ENCODE measurements around the gene MYOZ1.

The MYOZ1 gene

DNA sequence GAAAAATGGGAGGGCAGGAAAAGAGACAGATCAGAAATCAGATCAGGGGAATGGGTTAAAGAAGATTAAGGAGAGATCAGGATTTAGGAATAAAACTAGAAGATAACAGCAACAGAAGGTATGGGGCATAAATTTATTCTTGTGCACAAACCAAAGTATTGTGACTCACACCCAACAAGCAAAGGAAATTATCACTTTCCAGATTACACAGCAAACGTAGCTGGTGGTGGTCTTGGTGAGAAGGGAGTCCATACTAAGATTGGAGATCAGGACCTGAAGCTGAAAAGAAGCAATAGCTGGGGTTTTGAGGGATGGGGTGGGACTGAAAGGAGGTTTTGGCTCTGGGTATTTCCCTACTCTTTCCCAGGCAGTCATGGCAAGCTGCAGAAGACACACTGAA lies 3.5 kb upstream of the MYOZ1 start:
- TF ChIP-seq GATA3 (IDR thresholded peaks at IDR 0.05; ENCODE audit: low read depth, low read length) (no peak), GATA2 (IDR thresholded peaks at IDR 0.05; ENCODE audit: low read depth, low read length) (no peak)

GRCh38 chr10:73644015-73644743 lies 2.9 kb upstream of the MYOZ1 start:
- TF ChIP-seq GATA3 (IDR thresholded peaks at IDR 0.05; ENCODE audit: low read depth, low read length): no peak
- TF ChIP-seq GATA2 (IDR thresholded peaks at IDR 0.05; ENCODE audit: low read depth, low read length): no peak

GRCh38 chr10:73643362-73643761 lies 2.1 kb upstream of the MYOZ1 start:
- TF ChIP-seq GATA3 (IDR thresholded peaks at IDR 0.05; ENCODE audit: low read depth, low read length): no peak
- no peak for TF ChIP-seq GATA2 (IDR thresholded peaks at IDR 0.05; ENCODE audit: low read depth, low read length)

DNA sequence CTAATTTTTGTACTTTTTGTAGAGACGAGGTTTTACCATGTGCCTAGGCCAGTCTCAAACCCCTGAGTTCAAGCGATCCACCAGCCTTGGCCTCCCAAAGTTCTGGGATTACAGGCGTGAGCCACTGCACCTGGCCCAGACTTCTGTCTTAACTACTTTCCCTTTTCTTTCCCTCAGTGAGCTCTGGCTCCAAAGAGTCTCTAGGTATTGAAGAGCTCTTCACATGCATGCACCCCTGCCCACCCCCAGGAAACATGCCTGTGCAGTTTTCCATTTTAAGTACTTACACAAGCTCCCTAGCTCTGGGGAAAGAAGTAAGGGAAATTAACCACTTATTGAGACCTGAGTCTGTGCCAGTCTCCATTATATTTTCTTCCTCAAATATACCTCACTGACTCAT lies 2.0 kb downstream of the MYOZ1 start:
- TF ChIP-seq GATA3 (IDR thresholded peaks at IDR 0.05; ENCODE audit: low read depth, low read length): no peak
- no peak for TF ChIP-seq GATA2 (IDR thresholded peaks at IDR 0.05; ENCODE audit: low read depth, low read length)

- TF ChIP-seq GATA2 (IDR thresholded peaks at IDR 0.05; ENCODE audit: low read depth, low read length): no peak
- TF ChIP-seq GATA3 (IDR thresholded peaks at IDR 0.05; ENCODE audit: low read depth, low read length): no peak
Measured at GRCh38 chr10:73635781-73636180, 5.5 kb downstream of the MYOZ1 start.

GRCh38 chr10:73634421-73634820 lies 6.9 kb downstream of the MYOZ1 start:
- no peak for TF ChIP-seq GATA3 (IDR thresholded peaks at IDR 0.05; ENCODE audit: low read depth, low read length)
- no peak for TF ChIP-seq GATA2 (IDR thresholded peaks at IDR 0.05; ENCODE audit: low read depth, low read length)

- TF ChIP-seq GATA2 (IDR thresholded peaks at IDR 0.05; ENCODE audit: low read depth, low read length): no peak
- TF ChIP-seq GATA3 (IDR thresholded peaks at IDR 0.05; ENCODE audit: low read depth, low read length): no peak
Measured at GRCh38 chr10:73629165-73629564, 12.1 kb downstream of the MYOZ1 start.

DNA sequence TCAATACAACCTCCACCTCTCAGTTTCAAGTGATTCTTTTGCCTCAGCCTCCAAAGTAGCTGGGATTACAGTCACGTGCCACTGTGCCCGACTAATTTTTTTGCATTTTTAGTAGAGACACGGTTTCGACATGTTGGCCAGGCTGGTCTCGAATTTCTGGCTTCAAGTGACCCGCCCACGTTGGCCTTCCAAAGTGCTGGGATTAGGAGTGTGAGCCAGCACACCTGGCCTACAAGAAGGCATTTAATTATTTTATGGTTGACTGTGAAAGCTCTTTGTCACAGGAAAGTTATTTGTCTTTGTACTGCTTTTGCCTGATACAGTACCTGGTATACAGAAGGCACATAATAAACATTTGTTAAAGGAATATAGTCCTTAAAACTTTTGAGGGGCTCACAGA lies 12.9 kb downstream of the MYOZ1 start:
- no peak for TF ChIP-seq GATA3 (IDR thresholded peaks at IDR 0.05; ENCODE audit: low read depth, low read length)
- no peak for TF ChIP-seq GATA2 (IDR thresholded peaks at IDR 0.05; ENCODE audit: low read depth, low read length)

GRCh38 chr10:73627300-73627699 lies 14.0 kb downstream of the MYOZ1 start:
- TF ChIP-seq GATA2 (IDR thresholded peaks at IDR 0.05; ENCODE audit: low read depth, low read length): no peak
- no peak for TF ChIP-seq GATA3 (IDR thresholded peaks at IDR 0.05; ENCODE audit: low read depth, low read length)

- TF ChIP-seq GATA2 (IDR thresholded peaks at IDR 0.05; ENCODE audit: low read depth, low read length): no peak
- TF ChIP-seq GATA3 (IDR thresholded peaks at IDR 0.05; ENCODE audit: low read depth, low read length): no peak
Measured at GRCh38 chr10:73625884-73626752, 15.2 kb downstream of the MYOZ1 start.

GRCh38 chr10:73625004-73625883 lies 16.0 kb downstream of the MYOZ1 start:
- TF ChIP-seq GATA3 (IDR thresholded peaks at IDR 0.05; ENCODE audit: low read depth, low read length) (no peak), GATA2 (IDR thresholded peaks at IDR 0.05; ENCODE audit: low read depth, low read length) (no peak)

- TF ChIP-seq GATA2 (IDR thresholded peaks at IDR 0.05; ENCODE audit: low read depth, low read length) (no peak), GATA3 (IDR thresholded peaks at IDR 0.05; ENCODE audit: low read depth, low read length) (no peak)
Measured at GRCh38 chr10:73623056-73623455, 18.2 kb downstream of the MYOZ1 start.

- TF ChIP-seq GATA3 (IDR thresholded peaks at IDR 0.05; ENCODE audit: low read depth, low read length) (no peak), GATA2 (IDR thresholded peaks at IDR 0.05; ENCODE audit: low read depth, low read length) (no peak)
Measured at GRCh38 chr10:73614720-73615119, 26.6 kb downstream of the MYOZ1 start.

DNA sequence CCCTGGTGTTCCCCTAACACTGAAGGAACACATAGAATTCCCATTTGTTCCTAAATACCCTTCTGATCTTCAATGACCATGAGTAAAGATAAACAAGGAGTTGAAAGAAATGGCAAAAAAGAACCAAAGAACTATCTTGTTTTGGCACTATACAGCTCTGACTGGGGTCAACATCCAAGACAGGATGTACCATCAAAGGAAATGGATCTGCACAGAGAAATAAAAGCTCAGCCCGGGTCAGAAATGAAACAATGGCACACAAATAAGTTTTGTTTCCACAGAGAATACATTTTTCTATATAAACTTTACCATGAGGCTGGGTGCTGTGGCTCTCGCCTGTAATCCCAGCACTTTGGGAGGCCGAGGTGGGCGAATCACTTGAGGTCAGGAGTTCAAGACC lies 32.2 kb downstream of the MYOZ1 start:
- no peak for TF ChIP-seq GATA3 (IDR thresholded peaks at IDR 0.05; ENCODE audit: low read depth, low read length)
